Heart left ventricle (tissue), 16 donors: ENCODE data around the gene NR2C2AP. TPM values are rescaled to one million over a fixed set of nuclear protein-coding genes. Genes with fewer than 3 reads are reported as not detected.

Experiments used
- ATAC-seq, 4 donors: fragments of 200-7000 bp; cut with Tn5 transposase; one replicate each; pipeline ENCODE4 v1.9.1; 2020 to 2022; ENCODE audit warnings: moderate library complexity in 4 of 4, mild to moderate bottlenecking in 3 of 4, moderate number of reproducible peaks in 1 of 4
- DNase-seq, 5 donors: peaks; one replicate each; pipeline ENCODE4 v3.0.0-alpha.2; 2020
- H3K27ac ChIP-seq, 12 donors: fragments of 200-600 bp; sonication (generic) in 4 of 12; one replicate each; pipeline versions ENCODE4 v1.5.0 to v1.8.0; 2016 to 2022; ENCODE audit warnings: mild to moderate bottlenecking in 2 of 12
- H3K27me3 ChIP-seq, 9 donors: fragments of 200-600 bp; sonication (generic) in 2 of 9; one replicate each; pipeline versions ENCODE4 v1.5.1 to v1.8.0; 2016 to 2022; ENCODE audit warnings: mild to moderate bottlenecking in 3 of 9
- H3K36me3 ChIP-seq, 9 donors: fragments of 200-600 bp; sonication (generic) in 2 of 9; one replicate each; pipeline versions ENCODE4 v1.5.0 to v1.8.0; 2018 to 2022; ENCODE audit warnings: mild to moderate bottlenecking in 2 of 9
- H3K4me1 ChIP-seq, 12 donors: fragments of 200-600 bp; sonication (generic) in 4 of 12; one replicate each; pipeline versions ENCODE4 v1.5.0 to v1.8.0; 2016 to 2022; ENCODE audit warnings: mild to moderate bottlenecking in 3 of 12
- H3K4me3 ChIP-seq, 12 donors: fragments of 200-600 bp; sonication (generic) in 4 of 12; one replicate each; pipeline versions ENCODE4 v1.5.0 to v1.8.0; 2017 to 2022; ENCODE audit warnings: mild to moderate bottlenecking in 9 of 12, moderate library complexity in 4 of 12
- H3K9me3 ChIP-seq, 12 donors: fragments of 200-600 bp; sonication (generic) in 4 of 12; one replicate each; pipeline versions ENCODE4 v1.5.0 to v1.8.0; 2016 to 2022; ENCODE audit warnings: mild to moderate bottlenecking in 1 of 12
- POLR2A ChIP-seq, 2 donors: fragments of 450-650 bp; IDR thresholded peaks; one replicate each; pipeline ENCODE4 v1.6.1; 2017; ENCODE audit warnings: antibody characterized with exemption in 2 of 2, mild to moderate bottlenecking in 2 of 2, moderate library complexity in 2 of 2
- WGBS, 4 donors: extraction: QIAGEN DNeasy Blood & Tissue Kit in 2 of 4; methylation state at CpG; one replicate each; pipeline versions ENCODE4 v1.1.5 to v1.1.7; 2013 to 2018; 5-methylcytosine and 5-hydroxymethylcytosine counted together
- intact Hi-C, 10 donors: fragments of 100-400 bp; cut with DNase I; formaldehyde crosslinking; loops; one replicate each; pipeline versions ENCODE4 v1.11.1 to v1.14.2; 2022
- polyA plus RNA-seq, 2 donors: library from polyadenylated mRNA; stranded (reverse); fragments of 200-250 nt; gene quantifications; one replicate each; pipeline ENCODE4 v1.2.3, GENCODE V29; 2013
- total RNA-seq, 9 donors: library from RNA; depleted of rRNA in 2 of 9; stranded (reverse); fragments of >200 nt in 2 of 9; fragmentation: NEBNext Ultra II Directional in 3 of 9; extraction: Animal tissue kit (Norgen Biotek cat#: 25700) in 3 of 9; gene quantifications; one replicate each; pipeline versions ENCODE4 v1.1.0 to v1.2.4, GENCODE V29; 2016 to 2023
- TF ChIP-seq, protein P1 (sequence below), 12 donors: fragments of 200-600 bp; sonication (generic) in 4 of 12; IDR thresholded peaks; one replicate each; pipeline versions ENCODE4 v1.5.0 to v1.8.0; 2018 to 2022; ENCODE audit warnings: antibody characterized with exemption in 12 of 12, mild to moderate bottlenecking in 5 of 12
- donor health status: ischemic (EF 13 %, LVEDD 7.1; RV severe dilation, severe dysfunction).
- donor health status: healthy with polysubstance abuse.
- donor health status: DM: no; HTN: yes; CAD: no.
- donor health status: DM: no; HTN: no; CAD: no.
- donor health status: ischemic (EF 25% LVEDD 6.9; RV normal size, moderate dysfunction).
- donor health status: ischemic (EF 25% LVEDD 5.7; RV mildly dilated, moderate dysfunction).
- donor health status: healthy.
- donor health status: DM: yes; HTN: yes; CAD: no.
- donor health status: ischemic (EF 35%, LVEDD 5.7; RV mildly dilated, moderate dysfunction).
- donor health status: nonischemic (EF 11% LVEDD 7.7; RV severe dilation, severe dysfunction).
- donor health status: DM: yes; HTN: yes; CAD: no.
- donor health status: PGD.
- donor health status: ischemic (EF 29% LVEDD 5.4; RV normal size, mild dysfunction).
- donor health status: nonischemic (EF 23%, LVEDD 6.1; RV moderate dilation, normal function).

The NR2C2AP gene
- total and polyA plus RNA-seq, 11 donors: 2.6 to 26.2 (median 6.3) TPM

DNA sequence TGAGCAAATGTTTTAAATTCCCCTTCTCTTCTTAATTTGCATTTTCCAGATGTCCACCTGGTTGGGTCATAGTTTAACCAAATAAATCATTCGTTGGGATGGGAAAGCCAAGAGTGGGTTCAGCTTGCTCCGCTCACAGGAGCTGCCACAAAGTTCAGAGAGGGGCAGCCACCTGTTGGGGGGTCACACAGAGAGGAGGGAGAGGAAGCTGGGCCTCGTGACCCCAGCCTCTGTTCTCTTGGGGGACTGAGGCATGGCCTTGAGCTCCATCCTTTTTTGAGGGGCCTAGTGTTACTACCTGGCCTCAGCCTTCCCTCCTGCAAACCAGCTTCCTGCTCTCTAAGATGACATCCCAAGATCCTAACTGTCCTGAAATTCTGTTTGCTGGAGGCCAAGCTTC lies 35.6 kb downstream of the NR2C2AP start:
- H3K4me3 ChIP-seq: no peak overlapping the region
- H3K27me3 ChIP-seq: no peaks in the 10 kb centered on the region
- H3K27ac ChIP-seq: no peak overlapping the region
- DNase-seq: no peak
- ATAC-seq: no peak
- intact Hi-C loops: no loop called here
- no peaks in the 10 kb centered on the region for H3K9me3 ChIP-seq
- peaks cover 0 to 13% (median 6%) of the 10 kb centered on the region in 12 donors for H3K4me1 ChIP-seq
- no peak for TF ChIP-seq POLR2A (IDR thresholded peaks at IDR 0.05)
- TF ChIP-seq, protein P1, sequence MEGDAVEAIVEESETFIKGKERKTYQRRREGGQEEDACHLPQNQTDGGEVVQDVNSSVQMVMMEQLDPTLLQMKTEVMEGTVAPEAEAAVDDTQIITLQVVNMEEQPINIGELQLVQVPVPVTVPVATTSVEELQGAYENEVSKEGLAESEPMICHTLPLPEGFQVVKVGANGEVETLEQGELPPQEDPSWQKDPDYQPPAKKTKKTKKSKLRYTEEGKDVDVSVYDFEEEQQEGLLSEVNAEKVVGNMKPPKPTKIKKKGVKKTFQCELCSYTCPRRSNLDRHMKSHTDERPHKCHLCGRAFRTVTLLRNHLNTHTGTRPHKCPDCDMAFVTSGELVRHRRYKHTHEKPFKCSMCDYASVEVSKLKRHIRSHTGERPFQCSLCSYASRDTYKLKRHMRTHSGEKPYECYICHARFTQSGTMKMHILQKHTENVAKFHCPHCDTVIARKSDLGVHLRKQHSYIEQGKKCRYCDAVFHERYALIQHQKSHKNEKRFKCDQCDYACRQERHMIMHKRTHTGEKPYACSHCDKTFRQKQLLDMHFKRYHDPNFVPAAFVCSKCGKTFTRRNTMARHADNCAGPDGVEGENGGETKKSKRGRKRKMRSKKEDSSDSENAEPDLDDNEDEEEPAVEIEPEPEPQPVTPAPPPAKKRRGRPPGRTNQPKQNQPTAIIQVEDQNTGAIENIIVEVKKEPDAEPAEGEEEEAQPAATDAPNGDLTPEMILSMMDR (IDR thresholded peaks at IDR 0.05): no peak
- no peaks in the 10 kb centered on the region for H3K36me3 ChIP-seq
- 85 to 94% (median 92%) methylated on average over 3 of the region's 3 CpGs for WGBS, 4 donors

DNA sequence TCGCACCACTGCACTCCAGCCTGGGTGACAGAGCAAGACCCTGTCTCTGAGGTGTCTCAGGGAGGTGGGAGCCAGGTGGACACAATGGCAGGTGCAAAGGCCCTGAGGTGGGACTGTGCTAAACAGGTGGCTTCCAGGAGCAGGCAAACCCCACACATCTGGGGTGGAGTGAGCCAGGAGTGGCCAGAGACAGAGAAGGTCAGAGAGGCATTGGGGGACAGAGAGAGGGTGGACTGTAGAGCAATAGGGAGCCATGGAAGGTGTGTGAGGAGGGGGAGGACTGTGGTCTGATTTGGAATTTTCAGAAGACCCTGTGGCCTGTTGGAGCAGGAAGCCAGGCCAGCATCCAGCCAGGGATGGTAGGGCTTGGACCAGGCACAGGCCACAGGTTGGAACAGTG lies 37.8 kb downstream of the NR2C2AP start:
- WGBS, 4 donors: 80 to 100% (median 97%) methylated on average over 1 of the region's 1 CpG
- Histone ChIP-seq H3K4me1 (peaks cover 0 to 8% (median 3%) of the 10 kb centered on the region in 12 donors), H3K27ac (no peak overlapping the region), H3K9me3 (no peaks in the 10 kb centered on the region), H3K27me3 (no peaks in the 10 kb centered on the region), H3K4me3 (no peak overlapping the region), H3K36me3 (no peaks in the 10 kb centered on the region)
- intact Hi-C loops: no loop called here
- TF ChIP-seq, protein P1 (IDR thresholded peaks at IDR 0.05): no peak
- no peak for TF ChIP-seq POLR2A (IDR thresholded peaks at IDR 0.05)
- ATAC-seq: no peak
- no peak for DNase-seq

DNA sequence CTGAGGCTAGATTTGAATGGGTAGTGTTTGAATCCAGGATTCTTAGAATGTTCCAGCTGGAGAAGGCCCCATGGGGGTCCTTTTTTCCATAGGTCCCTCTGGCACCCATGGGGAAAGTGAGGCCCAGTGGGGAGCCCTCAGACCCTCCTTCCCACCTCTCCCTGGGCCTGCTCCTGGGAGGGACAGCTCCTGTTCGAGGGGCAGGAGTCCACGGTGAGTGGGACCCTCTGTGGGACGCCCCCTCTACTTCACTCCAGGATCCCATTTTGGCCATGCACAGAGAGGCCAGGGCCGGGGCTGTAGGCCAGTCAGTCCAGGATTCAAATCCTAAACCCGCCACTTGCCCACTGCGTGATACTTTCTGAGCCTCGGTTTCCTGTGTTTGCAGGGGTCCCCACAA lies 40.7 kb downstream of the NR2C2AP start:
- 87 to 95% (median 93%) methylated on average over 7 of the region's 7 CpGs for WGBS, 4 donors
- Histone ChIP-seq H3K4me1 (no peaks in the 10 kb centered on the region), H3K27ac (no peak overlapping the region), H3K4me3 (no peak overlapping the region), H3K27me3 (no peaks in the 10 kb centered on the region), H3K36me3 (no peaks in the 10 kb centered on the region), H3K9me3 (no peaks in the 10 kb centered on the region)
- no peak for DNase-seq
- no peak for ATAC-seq
- TF ChIP-seq POLR2A (IDR thresholded peaks at IDR 0.05): no peak
- TF ChIP-seq, protein P1 (IDR thresholded peaks at IDR 0.05): no peak
- intact Hi-C loops: no loop called here

DNA sequence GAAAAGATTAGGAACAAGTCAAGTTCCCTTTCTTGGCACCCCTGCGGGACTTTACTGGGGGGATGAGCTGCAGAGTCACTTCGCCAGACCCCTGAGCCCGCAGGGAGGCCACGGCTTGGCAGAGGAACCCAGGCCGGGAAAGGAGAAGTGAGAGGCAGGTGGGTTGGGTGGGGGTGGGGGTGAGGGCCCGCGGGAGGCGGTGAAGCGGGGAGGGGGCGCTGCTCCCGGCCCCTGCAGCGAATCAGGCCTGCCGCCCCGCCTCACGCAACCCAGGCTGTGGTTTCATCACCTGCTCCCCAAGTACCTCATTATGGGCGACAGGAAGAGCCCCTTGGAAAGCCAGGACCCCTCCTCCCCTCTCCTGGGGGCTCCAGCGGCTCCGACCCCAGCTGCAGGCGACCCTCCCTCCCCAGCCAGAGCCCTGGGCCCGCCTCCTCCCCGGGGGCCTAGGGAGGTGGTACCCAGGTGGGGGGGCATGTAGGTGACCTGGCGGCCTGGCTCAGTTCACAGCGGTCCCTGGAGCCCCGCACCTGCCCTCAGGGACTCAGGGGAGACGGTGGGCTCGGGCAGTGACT lies 42.7 kb downstream of the NR2C2AP start:
- ATAC-seq (no peak), DNase-seq (no peak)
- no peak overlapping the region for H3K27ac ChIP-seq
- peaks cover 0 to 10% (median 0%) of the 10 kb centered on the region in 9 donors for H3K36me3 ChIP-seq
- TF ChIP-seq, protein P1 (IDR thresholded peaks at IDR 0.05): no peak
- TF ChIP-seq POLR2A (IDR thresholded peaks at IDR 0.05): no peak
- WGBS, 4 donors: 48 to 60% (median 55%) methylated on average over 15 to 26 of the region's 26 CpGs
- no peak overlapping the region for H3K4me3 ChIP-seq
- intact Hi-C loops: no loop called here
- H3K4me1 ChIP-seq: no peaks in the 10 kb centered on the region
- no peaks in the 10 kb centered on the region for H3K27me3 ChIP-seq
- H3K9me3 ChIP-seq: no peaks in the 10 kb centered on the region
